GM18907 (cell line): ENCODE data around the gene DDX11.
"Not testable (repeated sequence)": the region's sequence is repeated elsewhere in the genome, so short reads cannot be mapped to it uniquely, and the experiment has no call there.

ENCODE experiments used
- ATAC-seq: cut with Tn5 transposase; IDR thresholded peaks from one replicate; pipeline ENCODE4 v1.9.1; 2021; ENCODE audit warnings: mild to moderate bottlenecking, moderate library complexity; ENCODE audit not compliant: unreplicated experiment

The DDX11 gene

GRCh38 chr12:31073527-31074332 is at the start of gene DDX11:
Gene DDX11, plus strand, starts transcription at chr12:31073860. Its CDS starts 4,534 bp downstream, at chr12:31078394.
- peak; percentile 98 for ATAC-seq

- no peak for ATAC-seq
Measured at GRCh38 chr12:31026202-31026601, 47.5 kb upstream of the DDX11 start.

GRCh38 chr12:31027006-31027405 is 46.7 kb upstream of the DDX11 start:
- ATAC-seq = not testable (repeated sequence)

- no peak for ATAC-seq
Measured at GRCh38 chr12:31029468-31029867, 44.2 kb upstream of the DDX11 start.

- ATAC-seq = no peak
Measured at GRCh38 chr12:31029916-31030562, 43.6 kb upstream of the DDX11 start.

GRCh38 chr12:31031951-31032335 is 41.7 kb upstream of the DDX11 start:
- ATAC-seq = no peak

- no peak for ATAC-seq
Measured at GRCh38 chr12:31033146-31033545, 40.5 kb upstream of the DDX11 start.

GRCh38 chr12:31033681-31034080 is 40.0 kb upstream of the DDX11 start:
- ATAC-seq = no peak

- no peak for ATAC-seq
Measured at GRCh38 chr12:31034372-31034771, 39.3 kb upstream of the DDX11 start.

- no peak for ATAC-seq
Measured at GRCh38 chr12:31035226-31035625, 38.4 kb upstream of the DDX11 start.

GRCh38 chr12:31035967-31036665 is 37.5 kb upstream of the DDX11 start:
- no peak for ATAC-seq

- ATAC-seq = no peak
Measured at GRCh38 chr12:31037028-31037427, 36.6 kb upstream of the DDX11 start.

GRCh38 chr12:31037931-31038330 is 35.7 kb upstream of the DDX11 start:
- ATAC-seq = no peak

GRCh38 chr12:31041033-31041564 is 32.6 kb upstream of the DDX11 start:
- no peak for ATAC-seq

GRCh38 chr12:31050143-31050542 is 23.5 kb upstream of the DDX11 start:
- not testable (repeated sequence) for ATAC-seq

GRCh38 chr12:31050548-31050947 is 23.1 kb upstream of the DDX11 start:
- not testable (repeated sequence) for ATAC-seq

- ATAC-seq = peak; percentile 87
Measured at GRCh38 chr12:31051692-31052091, 22.0 kb upstream of the DDX11 start.

GRCh38 chr12:31052121-31052520 is 21.5 kb upstream of the DDX11 start:
- ATAC-seq = peak; percentile 23

GRCh38 chr12:31052666-31053439 is 20.8 kb upstream of the DDX11 start:
- not testable (repeated sequence) for ATAC-seq

- not testable (repeated sequence) for ATAC-seq
Measured at GRCh38 chr12:31053944-31054343, 19.7 kb upstream of the DDX11 start.

GRCh38 chr12:31057671-31058070 is 16.0 kb upstream of the DDX11 start:
- no peak for ATAC-seq
